ENCODE measurements around the gene DEPDC5. TPM values are rescaled to one million over a fixed set of nuclear protein-coding genes. Genes with fewer than 3 reads are reported as not detected.

The DEPDC5 gene
- total and polyA plus RNA-seq, 2 of the 8 experiments (the other 6 are each of a cell fraction or from before 2014, with no cell fraction given), result 18.3 to 26.5 TPM

GRCh38 chr22:31830721-31831070 lies 76.9 kb downstream of the DEPDC5 start:
- no peak overlapping the region for H2BK5ac ChIP-seq (ENCODE audit: low read depth, low read length)
- no peak overlapping the region for H3K4me3 ChIP-seq (ENCODE audit: extremely low read depth in 1 of 4, insufficient read depth in 2 of 4, low read depth in 3 of 4, low read length in 4 of 4)
- H2AK5ac ChIP-seq (ENCODE audit: low read depth, low read length), result no peak overlapping the region
- no peak overlapping the region for H3K23ac ChIP-seq (ENCODE audit: insufficient read length)
- H2BK20ac ChIP-seq (ENCODE audit: low read length), result no peak overlapping the region
- no peak overlapping the region for H3K9ac ChIP-seq (replicated peaks in 1 of 4; ENCODE audit: extremely low read depth in 1 of 4, low read depth in 3 of 4, low read length in 3 of 4)
- no peak overlapping the region for H4K91ac ChIP-seq (replicated peaks; ENCODE audit: insufficient read length, low read length)
- H3K27ac ChIP-seq (ENCODE audit: low read depth, low read length), result no peak overlapping the region
- no peak overlapping the region for H3K4me2 ChIP-seq (ENCODE audit: insufficient read depth in 1 of 2, low read depth in 2 of 2, low read length in 2 of 2)
- no peak overlapping the region for H3K18ac ChIP-seq (ENCODE audit: extremely low read depth, low read length)
- H3K79me2 ChIP-seq (ENCODE audit: control insufficient read depth in 1 of 2, insufficient read depth in 2 of 2, low read length in 2 of 2), result no peaks in the 10 kb centered on the region
- H4K5ac ChIP-seq (ENCODE audit: insufficient read length, low read depth, low read length), result no peak overlapping the region
- H3K9me3 ChIP-seq (ENCODE audit: insufficient read depth in 2 of 2, low read depth in 1 of 2, low read length in 1 of 2), result no peaks in the 10 kb centered on the region
- no peaks in the 10 kb centered on the region for H3K79me1 ChIP-seq (ENCODE audit: low read depth, low read length)
- no peak overlapping the region for H4K8ac ChIP-seq (ENCODE audit: extremely low read depth, insufficient read depth, low read length)
- no peaks in the 10 kb centered on the region for H3K27me3 ChIP-seq (replicated peaks in 1 of 4; ENCODE audit: control insufficient read depth in 3 of 4, extremely low read depth in 1 of 4, insufficient read depth in 3 of 4, low read length in 3 of 4)
- H3K56ac ChIP-seq (replicated peaks; ENCODE audit: insufficient read length, low read depth, low read length), result no peak overlapping the region
- H2BK120ac ChIP-seq (replicated peaks; ENCODE audit: low read depth, low read length), result no peak overlapping the region
- H4K20me1 ChIP-seq (replicated peaks in 1 of 2; ENCODE audit: control insufficient read depth in 1 of 2, insufficient read depth in 2 of 2, low read length in 2 of 2), result no peaks in the 10 kb centered on the region
- H2BK15ac ChIP-seq (ENCODE audit: low read length), result no peak overlapping the region
- POLR2A ChIA-PET (ENCODE audit: partially characterized antibody), result interaction anchor here (0.7 to 0.8 kb wide), 2 partner anchors 16 to 115 kb away, joined by 3 to 4 read pairs; no protein-coding TSS in a partner anchor
- no peak overlapping the region for H3K4ac ChIP-seq (replicated peaks; ENCODE audit: insufficient read length, low read depth, low read length)
- H3K36me3 ChIP-seq (ENCODE audit: control insufficient read depth in 2 of 4, insufficient read depth in 4 of 4, low read length in 3 of 4), result peaks cover 0 to 6% (median 4%) of the 10 kb centered on the region in 4 experiments; a peak in 3 of 8 replicates
- no peak overlapping the region for H2AFZ ChIP-seq (ENCODE audit: low read length)
- DNase-seq (ENCODE audit: low read depth in 1 of 2, low spot score in 2 of 2) (no peak), FAIRE-seq (no peak)
- H3K23me2 ChIP-seq (ENCODE audit: low read depth, low read length), result no peaks in the 10 kb centered on the region
- CTCF ChIA-PET (ENCODE audit: partially characterized antibody), result interaction anchor here (0.8 to 1.1 kb wide), 2 partner anchors 8 to 137 kb away, joined by 3 read pairs; no protein-coding TSS in a partner anchor
- TF ChIP-seq TAF7 (optimal IDR thresholded peaks at IDR 0.05; ENCODE audit: borderline replicate concordance, low read depth, low read length), result no peak
- no peak for TF ChIP-seq RBBP5 (IDR thresholded peaks at IDR 0.05; ENCODE audit: borderline replicate concordance, low read depth, low read length)
- TF ChIP-seq POU5F1 (IDR thresholded peaks at IDR 0.05; ENCODE audit: low read depth, low read length), result no peak
- no peak for TF ChIP-seq SAP30 (IDR thresholded peaks at IDR 0.05; ENCODE audit: insufficient read depth, insufficient replicate concordance, low read length)
- TF ChIP-seq, protein P1, sequence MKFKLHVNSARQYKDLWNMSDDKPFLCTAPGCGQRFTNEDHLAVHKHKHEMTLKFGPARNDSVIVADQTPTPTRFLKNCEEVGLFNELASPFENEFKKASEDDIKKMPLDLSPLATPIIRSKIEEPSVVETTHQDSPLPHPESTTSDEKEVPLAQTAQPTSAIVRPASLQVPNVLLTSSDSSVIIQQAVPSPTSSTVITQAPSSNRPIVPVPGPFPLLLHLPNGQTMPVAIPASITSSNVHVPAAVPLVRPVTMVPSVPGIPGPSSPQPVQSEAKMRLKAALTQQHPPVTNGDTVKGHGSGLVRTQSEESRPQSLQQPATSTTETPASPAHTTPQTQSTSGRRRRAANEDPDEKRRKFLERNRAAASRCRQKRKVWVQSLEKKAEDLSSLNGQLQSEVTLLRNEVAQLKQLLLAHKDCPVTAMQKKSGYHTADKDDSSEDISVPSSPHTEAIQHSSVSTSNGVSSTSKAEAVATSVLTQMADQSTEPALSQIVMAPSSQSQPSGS (IDR thresholded peaks at IDR 0.05; ENCODE audit: low read length), result no peak
- TF ChIP-seq YY1 (IDR thresholded peaks at IDR 0.05; ENCODE audit: low read depth, low read length), result no peak
- no peak for TF ChIP-seq JUND (IDR thresholded peaks at IDR 0.05; ENCODE audit: low read length)
- TF ChIP-seq SIN3A (conservative IDR thresholded peaks at IDR 0.05 in 1 of 2, IDR thresholded peaks at IDR 0.05 in 1 of 2; ENCODE audit: low read depth in 1 of 2, low read length in 2 of 2), result no peak
- TF ChIP-seq CREB1 (IDR thresholded peaks at IDR 0.05), result no peak
- no peak for TF ChIP-seq TAF1 (IDR thresholded peaks at IDR 0.05; ENCODE audit: low read depth, low read length)
- TF ChIP-seq SUZ12 (IDR thresholded peaks at IDR 0.05; ENCODE audit: low read length), result no peak
- no peak for TF ChIP-seq CTBP2 (IDR thresholded peaks at IDR 0.05; ENCODE audit: borderline replicate concordance, insufficient read depth, insufficient read length, low read length)
- H3K4me1 ChIP-seq (replicated peaks in 1 of 4; ENCODE audit: control insufficient read depth in 3 of 4, insufficient read depth in 4 of 4, low read length in 3 of 4), result no peaks in the 10 kb centered on the region
- H3K14ac ChIP-seq (ENCODE audit: insufficient read length), result no peak overlapping the region
- H2BK12ac ChIP-seq (ENCODE audit: low read depth, low read length), result no peak overlapping the region
- WGBS, 2 experiments (ENCODE audit: extremely low coverage in 1 of 2, insufficient coverage in 1 of 2, insufficient read length in 1 of 2, insufficient replicate concordance in 2 of 2, low coverage in 1 of 2, low lambda C conversion rate in 2 of 2, missing lambda C conversion rate in 1 of 2), result 80% methylated on average over 1 of the region's 1 CpG; no CpG with 5 or more reads in 1 of the 2 experiments
